Osteoblast (primary cell): Measurements from ENCODE around the gene LMO7. TPM values are rescaled to one million over a fixed set of nuclear protein-coding genes. Genes with fewer than 3 reads are reported as not detected.
A peak's percentile ranks its signal among the peaks of the same experiment; 100 is the strongest.

Experiments
- DNase-seq: peaks from one replicate; pipeline ENCODE4 v3.0.0; 2011; ENCODE audit warnings: low spot score, mixed read lengths; ENCODE audit not compliant: insufficient read length; ENCODE audit errors: missing footprints
- H2AFZ ChIP-seq: 2 replicates; pipeline ENCODE4 v1.6.0; 2011; ENCODE audit warnings: mild to moderate bottlenecking, low read length
- H3K27ac ChIP-seq: 2 replicates; pipeline ENCODE4 v1.5.1; 2011; ENCODE audit warnings: mild to moderate bottlenecking, low read depth, low read length, moderate library complexity
- H3K27me3 ChIP-seq: 2 replicates; pipeline ENCODE4 v1.6.0; 2012; ENCODE audit warnings: mild to moderate bottlenecking, control low read depth, inconsistent platforms, low read length, moderate library complexity; ENCODE audit not compliant: insufficient read depth
- H3K36me3 ChIP-seq: 2 replicates; pipeline ENCODE4 v1.5.1; 2011; ENCODE audit warnings: mild to moderate bottlenecking, low read length, control low read depth, moderate library complexity; ENCODE audit not compliant: insufficient read depth
- H3K4me1 ChIP-seq: 2 replicates; pipeline ENCODE4 v1.5.1; 2011; ENCODE audit warnings: mild to moderate bottlenecking, low read length, control low read depth, moderate library complexity; ENCODE audit not compliant: insufficient read depth
- H3K4me2 ChIP-seq: 2 replicates; pipeline ENCODE4 v1.6.0; 2011; ENCODE audit warnings: mild to moderate bottlenecking, low read length; ENCODE audit not compliant: insufficient read depth
- H3K4me3 ChIP-seq: fragments of 200-600 bp; sonication (generic); 3 replicates; pipeline ENCODE4 v1.5.1; 2012; ENCODE audit warnings: mild to moderate bottlenecking, low read length, inconsistent platforms; ENCODE audit not compliant: insufficient read depth
- H3K79me2 ChIP-seq: 2 replicates; pipeline ENCODE4 v1.6.0; 2012; ENCODE audit warnings: mild to moderate bottlenecking, low read length, control low read depth, inconsistent platforms; ENCODE audit not compliant: insufficient read depth
- H3K9me3 ChIP-seq: 2 replicates; pipeline ENCODE4 v1.5.1; 2011; ENCODE audit warnings: low read depth, low read length, control low read depth
- H4K20me1 ChIP-seq: 2 replicates; pipeline ENCODE4 v1.6.0; 2012; ENCODE audit warnings: mild to moderate bottlenecking, low read length, control low read depth; ENCODE audit not compliant: insufficient read depth
- CTCF ChIP-seq: IDR thresholded peaks from 2 replicates; pipeline ENCODE4 v1.5.1; 2011; ENCODE audit warnings: mild to moderate bottlenecking, low read depth, low read length, moderate library complexity; ENCODE audit errors: extremely low read depth
- total RNA-seq: library from RNA; depleted of rRNA; stranded (reverse); fragments of >200 nt; gene quantifications from 2 replicates; pipeline ENCODE4 v1.2.3, GENCODE V29; 2012

LMO7 gene
- total RNA-seq, 1 donor, result 536 TPM

GRCh38 chr13:75690607-75691006, 54.5 kb downstream of the LMO7 start:
- Histone ChIP-seq H3K4me1 (peaks cover 85% of the 10 kb centered on the region), H4K20me1 (peaks cover 98% of the 10 kb centered on the region), H3K79me2 (peaks cover 99% of the 10 kb centered on the region), H3K4me3 (no peak overlapping the region), H3K27ac (peak overlapping the region; percentile 69), H3K4me2 (peak overlapping the region; percentile 8), H3K27me3 (no peaks in the 10 kb centered on the region), H3K9me3 (no peaks in the 10 kb centered on the region), H3K36me3 (peaks cover 64% of the 10 kb centered on the region), H2AFZ (no peak overlapping the region)
- no peak for DNase-seq
- TF ChIP-seq CTCF, result no peak

- H3K27ac ChIP-seq, result peak overlapping the region; percentile 72
- peaks cover 98% of the 10 kb centered on the region for H4K20me1 ChIP-seq
- H3K4me2 ChIP-seq, result peak overlapping the region; percentile 0
- peaks cover 84% of the 10 kb centered on the region for H3K4me1 ChIP-seq
- no peak for DNase-seq
- H3K79me2 ChIP-seq, result peaks cover 99% of the 10 kb centered on the region
- TF ChIP-seq CTCF, result no peak
- H3K27me3 ChIP-seq, result no peaks in the 10 kb centered on the region
- H3K36me3 ChIP-seq, result peaks cover 61% of the 10 kb centered on the region
- H3K4me3 ChIP-seq, result no peak overlapping the region
- H3K9me3 ChIP-seq, result no peaks in the 10 kb centered on the region
- H2AFZ ChIP-seq, result no peak overlapping the region
These were observed 55.1 kb downstream of the LMO7 start for GRCh38 chr13:75691183-75691582.

- no peak overlapping the region for H3K4me3 ChIP-seq
- H3K4me2 ChIP-seq, result no peak overlapping the region
- DNase-seq, result no peak
- H2AFZ ChIP-seq, result no peak overlapping the region
- H3K4me1 ChIP-seq, result peaks cover 69% of the 10 kb centered on the region
- H3K79me2 ChIP-seq, result peaks cover 99% of the 10 kb centered on the region
- H3K36me3 ChIP-seq, result peaks cover 68% of the 10 kb centered on the region
- TF ChIP-seq CTCF, result no peak
- peaks cover 95% of the 10 kb centered on the region for H4K20me1 ChIP-seq
- peak overlapping the region; percentile 56 for H3K27ac ChIP-seq
- H3K27me3 ChIP-seq, result no peaks in the 10 kb centered on the region
- no peaks in the 10 kb centered on the region for H3K9me3 ChIP-seq
These were observed 57.1 kb downstream of the LMO7 start for GRCh38 chr13:75693227-75693626.

- Histone ChIP-seq H3K4me1 (peaks cover 55% of the 10 kb centered on the region), H3K27me3 (no peaks in the 10 kb centered on the region), H3K9me3 (no peaks in the 10 kb centered on the region), H3K27ac (peak overlapping the region; percentile 56), H3K36me3 (peaks cover 64% of the 10 kb centered on the region), H2AFZ (no peak overlapping the region), H4K20me1 (peaks cover 88% of the 10 kb centered on the region), H3K4me2 (no peak overlapping the region), H3K79me2 (peaks cover 99% of the 10 kb centered on the region), H3K4me3 (no peak overlapping the region)
- no peak for TF ChIP-seq CTCF
- no peak for DNase-seq
These were observed 58.6 kb downstream of the LMO7 start for GRCh38 chr13:75694722-75695121.
